GM12801 (cell line): Measurements from ENCODE around the gene PROK2.

Source experiments
- TF ChIP-seq, protein P1 (sequence below): IDR thresholded peaks from one replicate; pipeline ENCODE4 v1.5.1; 2011; ENCODE audit warnings: control low read depth; ENCODE audit not compliant: insufficient read length; ENCODE audit errors: extremely low read depth

Gene PROK2, protein sequence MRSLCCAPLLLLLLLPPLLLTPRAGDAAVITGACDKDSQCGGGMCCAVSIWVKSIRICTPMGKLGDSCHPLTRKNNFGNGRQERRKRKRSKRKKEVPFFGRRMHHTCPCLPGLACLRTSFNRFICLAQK

DNA sequence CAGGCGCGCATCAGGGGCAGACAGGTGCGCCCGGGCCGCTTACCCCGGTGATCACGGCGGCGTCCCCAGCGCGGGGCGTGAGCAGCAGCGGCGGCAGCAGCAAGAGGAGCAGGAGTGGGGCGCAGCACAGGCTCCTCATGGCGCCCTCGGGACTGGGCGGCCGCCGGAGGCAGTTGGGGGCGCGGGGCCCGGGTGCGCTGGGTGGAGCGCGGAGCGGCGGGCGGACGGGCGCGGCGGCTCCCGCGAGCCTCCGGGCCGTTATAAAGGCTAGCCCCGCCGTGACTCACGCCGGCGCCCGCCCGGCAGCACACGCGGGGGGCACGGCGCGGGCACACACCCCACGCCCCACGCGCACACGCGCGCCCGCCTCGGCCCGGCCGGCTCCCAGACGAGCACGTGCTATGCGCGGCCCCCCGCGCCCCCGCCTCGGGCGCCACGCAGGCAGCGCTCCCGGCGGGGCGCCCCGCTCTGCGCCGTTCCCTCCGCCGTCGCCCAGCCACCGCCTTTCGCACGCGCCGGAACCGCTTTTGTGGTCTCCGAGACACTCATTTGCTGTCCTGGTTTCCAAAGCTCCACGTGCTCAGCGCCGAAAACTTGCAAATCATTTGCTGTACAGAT, at the start of gene PROK2:
Gene PROK2, minus strand, starts transcription at position 235 of the 618 bp plus-strand sequence. Its CDS starts 96 bp downstream, at position 139.
- TF ChIP-seq, protein P1, sequence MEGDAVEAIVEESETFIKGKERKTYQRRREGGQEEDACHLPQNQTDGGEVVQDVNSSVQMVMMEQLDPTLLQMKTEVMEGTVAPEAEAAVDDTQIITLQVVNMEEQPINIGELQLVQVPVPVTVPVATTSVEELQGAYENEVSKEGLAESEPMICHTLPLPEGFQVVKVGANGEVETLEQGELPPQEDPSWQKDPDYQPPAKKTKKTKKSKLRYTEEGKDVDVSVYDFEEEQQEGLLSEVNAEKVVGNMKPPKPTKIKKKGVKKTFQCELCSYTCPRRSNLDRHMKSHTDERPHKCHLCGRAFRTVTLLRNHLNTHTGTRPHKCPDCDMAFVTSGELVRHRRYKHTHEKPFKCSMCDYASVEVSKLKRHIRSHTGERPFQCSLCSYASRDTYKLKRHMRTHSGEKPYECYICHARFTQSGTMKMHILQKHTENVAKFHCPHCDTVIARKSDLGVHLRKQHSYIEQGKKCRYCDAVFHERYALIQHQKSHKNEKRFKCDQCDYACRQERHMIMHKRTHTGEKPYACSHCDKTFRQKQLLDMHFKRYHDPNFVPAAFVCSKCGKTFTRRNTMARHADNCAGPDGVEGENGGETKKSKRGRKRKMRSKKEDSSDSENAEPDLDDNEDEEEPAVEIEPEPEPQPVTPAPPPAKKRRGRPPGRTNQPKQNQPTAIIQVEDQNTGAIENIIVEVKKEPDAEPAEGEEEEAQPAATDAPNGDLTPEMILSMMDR: no peak

DNA sequence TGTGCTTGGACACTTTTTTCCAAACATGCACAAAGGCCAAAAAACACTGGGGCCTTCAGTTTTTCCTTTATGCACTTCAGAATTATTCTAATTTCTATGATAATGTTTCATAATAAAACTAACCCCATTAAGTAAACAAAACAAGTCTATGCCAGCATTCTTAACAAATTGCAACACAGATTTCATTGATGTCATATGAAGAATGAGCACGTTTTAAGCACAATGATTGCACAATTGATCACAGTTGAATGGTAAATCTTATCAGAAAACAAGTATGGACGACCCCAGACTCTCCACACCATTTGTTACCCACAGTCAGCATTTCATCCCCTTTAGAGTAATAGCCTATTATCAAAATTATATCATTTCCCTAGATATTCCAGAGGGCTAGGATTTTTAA, 46.7 kb upstream of the PROK2 start:
- TF ChIP-seq, protein P1: no peak

DNA sequence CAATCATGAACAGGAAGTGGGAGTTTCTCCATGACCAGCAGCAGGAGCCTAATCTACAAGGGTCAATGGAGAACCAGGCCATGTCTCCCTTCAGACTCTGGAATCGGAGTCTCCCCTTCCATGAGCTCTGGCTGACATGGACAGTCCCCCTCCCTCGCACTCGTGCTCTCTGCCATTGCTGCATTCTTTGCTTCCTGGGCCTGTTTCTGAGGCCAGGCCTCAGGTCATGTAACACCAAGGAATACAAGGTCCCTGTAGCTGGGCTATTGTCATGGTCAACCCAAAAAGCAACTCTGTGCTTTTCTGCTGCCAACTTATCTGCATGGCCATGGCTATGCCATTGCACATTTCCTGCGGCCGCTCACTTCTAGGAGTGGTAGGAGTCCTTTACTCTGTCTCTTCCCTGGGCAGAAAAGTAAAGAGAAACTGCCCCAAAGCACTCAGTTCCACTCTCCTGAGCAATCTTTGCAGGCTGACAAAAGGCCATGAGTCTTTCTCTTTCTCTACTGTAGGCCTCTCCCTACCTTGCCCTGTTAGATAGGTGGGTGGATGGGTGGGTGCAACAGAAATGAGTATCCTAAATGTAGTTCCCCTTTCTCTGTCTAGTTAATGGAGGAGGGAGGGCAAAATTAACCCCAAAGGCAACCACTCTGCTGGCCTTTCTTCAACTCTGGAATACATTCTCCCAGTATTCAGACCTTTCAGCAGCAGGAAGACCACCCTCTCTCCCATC, 40.8 kb upstream of the PROK2 start:
- TF ChIP-seq, protein P1: no peak

DNA sequence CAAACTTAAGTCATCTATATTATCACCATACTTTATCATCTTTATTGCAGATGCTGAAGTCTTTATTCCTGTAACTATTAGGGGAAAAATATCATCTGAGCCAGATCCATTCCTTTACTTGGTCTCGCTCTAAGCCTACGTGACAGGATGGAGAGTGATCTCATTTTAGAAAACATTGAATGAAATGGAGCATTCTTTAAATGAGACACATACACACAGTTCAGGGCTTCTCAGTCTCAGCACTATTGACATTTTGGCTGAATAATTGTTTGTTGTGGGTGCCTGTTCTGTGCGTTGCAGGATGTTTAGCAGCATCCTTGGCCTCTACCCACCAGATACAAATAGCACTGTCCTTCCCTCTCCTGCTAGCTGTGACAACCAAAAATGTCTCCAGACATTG, 36.2 kb upstream of the PROK2 start:
- TF ChIP-seq, protein P1: no peak

DNA sequence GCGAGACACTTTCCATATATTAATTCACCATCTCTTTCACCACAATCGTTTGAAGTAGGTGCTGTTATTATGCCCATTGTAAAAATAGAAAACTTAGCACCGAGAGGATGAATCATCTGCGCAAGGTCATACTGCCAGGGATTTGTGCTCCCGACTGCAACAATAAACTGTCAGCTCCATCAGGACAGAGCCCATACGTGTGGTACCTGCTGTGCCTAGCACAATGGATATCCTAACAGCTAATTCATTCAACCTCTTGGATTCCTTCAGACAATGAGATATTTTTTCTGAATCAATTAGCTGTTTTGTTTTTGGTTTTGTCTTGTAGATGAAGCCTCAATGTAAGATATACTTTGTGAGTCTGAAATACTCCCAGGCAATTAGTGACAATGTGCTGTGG, 32.3 kb upstream of the PROK2 start:
- TF ChIP-seq, protein P1: no peak

DNA sequence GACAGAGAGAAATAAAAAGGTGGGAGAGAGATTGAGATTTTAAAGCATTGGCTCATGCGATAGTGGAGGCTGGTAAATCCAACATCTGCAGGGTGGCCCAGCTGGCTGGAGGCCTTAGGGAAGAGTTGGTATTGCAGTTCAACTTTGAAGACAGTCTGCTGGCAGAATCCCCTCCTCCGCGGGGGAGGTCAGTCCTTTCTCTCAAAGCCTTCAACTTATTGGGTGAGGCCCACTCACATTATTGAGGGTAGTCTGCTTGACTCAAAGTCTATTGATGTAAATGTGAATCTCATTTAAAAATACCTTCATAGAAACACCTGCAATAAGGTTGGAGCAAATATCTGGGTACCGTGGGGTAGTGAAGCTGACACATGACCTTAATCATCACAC, 31.8 kb upstream of the PROK2 start:
- TF ChIP-seq, protein P1: no peak

DNA sequence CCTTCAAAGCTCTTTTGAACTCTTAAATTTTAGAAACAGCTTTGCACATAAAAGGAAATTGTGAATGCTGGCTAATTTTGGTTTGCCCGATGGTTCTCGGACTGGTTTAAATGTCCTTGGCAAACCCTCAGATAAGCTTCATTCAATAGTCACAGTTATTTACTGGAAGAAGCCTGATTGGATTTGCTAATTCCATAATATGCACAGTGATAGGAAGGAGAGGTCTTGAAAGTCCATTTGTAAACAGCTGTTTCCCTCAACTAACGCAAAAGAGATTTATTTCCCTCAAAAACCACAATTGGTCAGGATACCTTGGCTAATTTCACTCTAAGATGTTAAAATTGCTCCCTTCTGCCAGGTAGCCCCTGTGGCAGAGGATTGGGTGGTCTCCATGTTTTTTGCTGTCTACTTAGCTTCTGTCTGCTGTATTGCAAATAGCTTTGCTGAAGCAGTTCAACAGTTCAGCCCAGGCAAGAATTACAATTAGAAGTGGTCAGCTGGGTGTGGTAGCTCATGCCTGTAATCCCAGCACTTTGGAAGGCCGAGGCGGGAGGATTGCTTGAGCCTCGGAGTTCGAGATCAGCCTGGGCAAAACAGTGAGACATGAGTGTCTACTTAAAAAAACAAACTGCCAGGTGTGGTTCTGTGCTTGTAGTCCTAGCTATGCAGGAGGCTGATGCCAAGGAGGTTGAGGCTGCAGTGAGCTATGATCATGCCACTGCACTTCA, 30.6 kb upstream of the PROK2 start:
- TF ChIP-seq, protein P1: no peak
